ENCODE data around the gene CAMK1D.

GRCh38 chr10:12700557-12700874 lies 351.2 kb downstream of the CAMK1D start:
- no peak for TF ChIP-seq CTCF (IDR thresholded peaks at IDR 0.05; ENCODE audit: extremely low read depth in 1 of 2, insufficient read depth in 1 of 2, low read depth in 1 of 2, low read length in 2 of 2)
- no peak for TF ChIP-seq EZH2 (IDR thresholded peaks at IDR 0.05; ENCODE audit: borderline replicate concordance, low read depth, low read length, severe bottlenecking)
- no peak for TF ChIP-seq POLR2A (IDR thresholded peaks at IDR 0.05; ENCODE audit: low read depth, low read length)
- no peak for TF ChIP-seq POLR2AphosphoS5 (IDR thresholded peaks at IDR 0.05; ENCODE audit: insufficient read depth, low read depth, low read length)
- TF ChIP-seq MYC (IDR thresholded peaks at IDR 0.05; ENCODE audit: low read depth, low read length), result no peak

Data from endothelial cell of umbilical vein (primary cell).